PC-3 (cell line): Measurements from ENCODE around the gene DUS1L.

Source experiments
- CTCF ChIP-seq: fragments of 300-600 bp; sonication (generic); conservative IDR thresholded peaks from 2 replicates; pipeline ENCODE4 v1.5.1; 2017; ENCODE audit warnings: antibody characterized with exemption, low read depth, mild to moderate bottlenecking, low read length
- EZH2 ChIP-seq: fragments of 300-600 bp; sonication (generic); IDR thresholded peaks from one replicate; pipeline ENCODE4 v1.6.1; 2017; ENCODE audit warnings: antibody characterized with exemption, mild to moderate bottlenecking, low read length; ENCODE audit not compliant: unreplicated experiment

- TF ChIP-seq CTCF (no peak), EZH2 (no peak)
Measured at GRCh38 chr17:82113941-82114340, 48.3 kb upstream of the DUS1L start.
